AG04449 (cell line): ENCODE measurements around the gene TOB2.
"Not testable (repeated sequence)": the region's sequence is repeated elsewhere in the genome, so short reads cannot be mapped to it uniquely, and the experiment has no call there.

Experiments
- CTCF ChIA-PET: fragments of 350-600 bp; formaldehyde crosslinking; extraction: SDS; loops from one replicate; lab custom pipeline; 2021; ENCODE audit warnings: antibody characterized with exemption; lab: Yijun Ruan, JAX
- POLR2A ChIA-PET: fragments of 400-600, 350-600 bp; formaldehyde crosslinking; extraction: SDS; loops from one replicate; lab custom pipeline; 2020; ENCODE audit warnings: antibody characterized with exemption, inconsistent platforms; lab: Yijun Ruan, JAX
- DNase-seq: peaks from one replicate; pipeline ENCODE4 v3.0.0-alpha.2; 2010; ENCODE audit warnings: low read depth, low spot score
- H3K4me3 ChIP-seq: 2 replicates; pipeline ENCODE4 v1.5.1; 2011; ENCODE audit warnings: low read depth, mild to moderate bottlenecking, control low read depth, low read length
- TF ChIP-seq, protein P1 (sequence below): IDR thresholded peaks from one replicate; pipeline ENCODE4 v1.5.1; 2011; ENCODE audit warnings: mild to moderate bottlenecking, moderate library complexity, low read length, control low read depth, inconsistent platforms; ENCODE audit not compliant: insufficient read depth; ENCODE audit errors: missing control alignments

The TOB2 gene

DNA sequence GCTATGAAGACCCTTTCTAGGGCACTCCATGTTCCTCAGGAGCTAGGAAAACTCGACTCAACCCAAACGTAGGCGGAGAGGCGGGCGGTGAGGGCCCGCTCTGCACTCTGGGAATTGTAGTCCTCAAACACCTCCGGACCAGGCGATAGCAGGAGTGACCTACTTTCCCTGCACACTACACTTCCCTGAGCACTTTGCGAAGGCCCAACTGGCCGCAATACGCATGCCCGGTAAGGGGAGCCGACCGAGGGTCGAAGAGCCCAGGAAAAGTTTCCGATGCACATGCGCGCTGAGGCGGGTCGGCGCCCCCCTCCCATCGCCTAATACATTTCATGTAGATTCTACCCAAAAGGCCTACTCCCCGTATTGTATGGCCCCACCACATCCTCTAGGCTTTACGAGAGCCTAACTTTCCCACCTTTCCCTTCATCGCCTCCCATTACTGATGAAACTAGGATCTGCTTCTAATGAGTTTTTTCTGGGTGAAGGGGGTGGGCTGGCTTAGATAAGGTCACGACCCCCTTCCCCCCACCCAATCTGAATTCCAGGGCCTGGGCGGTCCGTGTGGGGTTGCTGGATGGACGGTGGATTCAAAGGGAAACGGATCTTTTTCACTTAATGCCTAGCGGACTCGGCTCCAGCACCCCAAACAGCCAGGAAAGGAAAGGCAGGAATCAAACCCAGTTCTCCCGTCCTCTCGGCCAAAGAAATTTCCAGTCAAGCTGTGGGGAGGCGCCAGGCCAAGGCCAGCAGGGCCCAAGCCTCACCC, 2.1 kb downstream of the TOB2 start:
- TF ChIP-seq, protein P1, sequence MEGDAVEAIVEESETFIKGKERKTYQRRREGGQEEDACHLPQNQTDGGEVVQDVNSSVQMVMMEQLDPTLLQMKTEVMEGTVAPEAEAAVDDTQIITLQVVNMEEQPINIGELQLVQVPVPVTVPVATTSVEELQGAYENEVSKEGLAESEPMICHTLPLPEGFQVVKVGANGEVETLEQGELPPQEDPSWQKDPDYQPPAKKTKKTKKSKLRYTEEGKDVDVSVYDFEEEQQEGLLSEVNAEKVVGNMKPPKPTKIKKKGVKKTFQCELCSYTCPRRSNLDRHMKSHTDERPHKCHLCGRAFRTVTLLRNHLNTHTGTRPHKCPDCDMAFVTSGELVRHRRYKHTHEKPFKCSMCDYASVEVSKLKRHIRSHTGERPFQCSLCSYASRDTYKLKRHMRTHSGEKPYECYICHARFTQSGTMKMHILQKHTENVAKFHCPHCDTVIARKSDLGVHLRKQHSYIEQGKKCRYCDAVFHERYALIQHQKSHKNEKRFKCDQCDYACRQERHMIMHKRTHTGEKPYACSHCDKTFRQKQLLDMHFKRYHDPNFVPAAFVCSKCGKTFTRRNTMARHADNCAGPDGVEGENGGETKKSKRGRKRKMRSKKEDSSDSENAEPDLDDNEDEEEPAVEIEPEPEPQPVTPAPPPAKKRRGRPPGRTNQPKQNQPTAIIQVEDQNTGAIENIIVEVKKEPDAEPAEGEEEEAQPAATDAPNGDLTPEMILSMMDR = no peak
- CTCF ChIA-PET = interaction anchor here (1.2 to 2.7 kb wide), 3 partner anchors 7 to 73 kb away, joined by 4 to 17 read pairs (median 13); no protein-coding TSS in a partner anchor
- peak overlapping the region; percentile 86 for H3K4me3 ChIP-seq
- POLR2A ChIA-PET = interaction anchor here (2.6 to 4.4 kb wide), 3 partner anchors 8 to 63 kb away, joined by 13 to 50 read pairs (median 27); partner anchors contain the start of genes ACO2, PHF5A and TEF
- DNase-seq = peak; percentile 84

DNA sequence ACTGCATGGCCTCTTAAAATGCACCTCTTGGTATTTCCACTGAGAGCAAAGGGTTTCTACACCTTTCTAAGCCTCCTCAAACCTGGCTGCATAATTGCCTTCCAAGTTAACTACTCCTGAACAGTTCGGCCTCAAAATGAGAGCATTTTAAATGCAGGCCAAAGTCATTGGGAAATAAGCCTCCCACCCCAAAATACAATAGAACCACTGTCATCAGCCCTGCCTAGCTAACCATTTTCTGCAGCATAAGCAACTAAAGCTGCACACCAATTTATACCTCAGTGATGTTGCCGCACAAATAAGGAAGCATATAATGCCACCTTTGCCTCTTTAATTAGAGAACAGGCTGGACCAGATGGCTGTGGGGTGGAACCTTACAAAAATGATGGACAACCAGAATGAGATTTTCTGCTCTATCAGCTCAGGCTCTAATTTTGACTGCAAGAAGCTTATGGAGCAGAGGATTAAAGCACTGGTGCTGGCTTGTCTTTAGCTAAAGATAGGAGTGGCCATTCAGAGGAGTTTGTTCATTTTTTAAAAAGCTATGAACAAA, 4.3 kb downstream of the TOB2 start:
- no peak overlapping the region for H3K4me3 ChIP-seq
- TF ChIP-seq, protein P1 = no peak
- no peak for DNase-seq
- CTCF ChIA-PET = interaction anchor here (1.7 to 1.9 kb wide), 2 partner anchors 39 to 76 kb away, joined by 8 read pairs; no protein-coding TSS in a partner anchor
- POLR2A ChIA-PET = no interaction called here

DNA sequence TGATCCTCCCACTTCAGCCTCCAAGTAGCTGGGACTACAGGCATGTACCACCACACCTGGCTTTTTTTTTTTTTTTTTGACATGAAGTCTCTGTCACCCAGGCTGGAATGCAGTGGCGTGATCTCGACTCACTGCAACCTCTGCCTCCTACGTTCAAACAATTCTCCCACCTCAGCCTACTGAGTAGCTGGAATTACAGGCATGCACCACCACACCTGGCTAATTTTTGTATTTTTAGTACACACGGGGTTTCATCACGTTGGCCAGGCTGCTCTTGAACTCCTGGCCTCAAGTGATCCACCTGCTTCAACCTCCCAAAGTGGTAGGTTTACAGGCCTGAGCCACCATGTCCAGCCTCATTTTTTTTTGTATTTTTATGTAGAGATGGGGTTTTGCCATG, 6.1 kb downstream of the TOB2 start:
- CTCF ChIA-PET, POLR2A ChIA-PET, DNase-seq, H3K4me3 ChIP-seq: not testable (repeated sequence)

DNA sequence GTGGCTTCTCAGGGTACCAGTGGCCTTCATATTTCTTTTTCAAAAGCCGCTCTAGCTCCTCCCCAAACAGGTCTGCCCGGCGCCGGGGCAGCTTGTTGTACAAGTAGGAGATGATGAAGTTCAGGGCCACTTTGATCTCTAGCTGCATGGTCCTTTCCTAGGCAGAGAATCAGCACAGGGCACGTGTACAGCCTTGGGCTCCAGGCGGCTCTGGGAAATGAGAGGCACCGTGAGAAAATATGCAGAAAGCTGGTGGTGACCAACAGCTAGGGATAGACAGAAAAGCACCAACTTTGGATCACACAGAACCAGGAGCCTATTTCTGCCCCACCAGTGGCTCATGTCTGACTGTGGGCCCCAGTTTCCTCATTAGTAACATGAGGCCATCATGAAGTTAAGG, 9.4 kb downstream of the TOB2 start:
- TF ChIP-seq, protein P1 = no peak
- POLR2A ChIA-PET = interaction anchor here (1.2 to 2.4 kb wide), 2 partner anchors 9 to 31 kb away, joined by 3 to 13 read pairs; partner anchors contain the start of genes PHF5A and TOB2
- H3K4me3 ChIP-seq = no peak overlapping the region
- no peak for DNase-seq
- CTCF ChIA-PET = interaction anchor here (1.2 to 1.9 kb wide), 2 partner anchors 8 to 81 kb away, joined by 4 to 10 read pairs; no protein-coding TSS in a partner anchor

DNA sequence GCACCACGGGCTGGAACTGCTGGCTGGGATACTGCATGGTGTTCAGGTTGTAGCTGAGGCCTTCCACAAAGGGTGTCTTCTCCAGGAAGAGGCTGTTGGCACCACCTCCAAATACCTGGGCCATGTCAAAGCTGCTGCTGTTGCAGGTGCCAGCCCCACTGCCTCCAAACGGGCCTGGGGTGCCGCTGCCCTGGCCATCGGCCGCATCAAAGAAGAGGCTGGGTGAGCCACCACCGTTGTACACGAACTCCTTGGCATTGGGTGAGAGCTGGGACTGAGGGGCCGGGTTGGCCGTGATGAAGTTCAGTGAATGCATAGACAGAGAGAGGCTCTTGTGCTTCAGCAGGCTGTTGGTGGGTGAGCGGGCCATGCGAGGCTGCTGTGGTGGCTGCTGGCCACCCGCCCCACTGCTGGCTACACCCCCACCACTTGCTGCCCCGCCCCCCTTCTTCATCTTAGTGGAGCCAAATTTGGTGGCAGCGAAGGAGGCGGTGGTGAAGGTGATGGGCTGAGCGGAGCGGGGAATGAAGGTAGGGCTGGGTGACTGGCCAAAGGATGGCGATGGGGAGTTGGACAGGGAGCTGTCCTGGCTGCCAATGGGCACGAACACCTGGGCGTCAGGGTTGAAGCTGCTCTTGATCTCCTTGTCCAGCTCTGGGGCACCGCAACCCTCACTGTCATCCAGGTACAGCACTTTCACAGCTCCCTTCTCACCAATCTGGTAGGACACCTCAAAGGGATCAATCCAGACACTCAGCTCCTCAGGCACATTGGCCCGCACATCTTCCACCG, 10.1 kb downstream of the TOB2 start:
- TF ChIP-seq, protein P1 = no peak
- DNase-seq = no peak
- H3K4me3 ChIP-seq = no peak overlapping the region
- CTCF ChIA-PET = interaction anchor here (1.0 to 1.9 kb wide), 4 partner anchors 9 to 82 kb away, joined by 4 to 10 read pairs (median 4); no protein-coding TSS in a partner anchor
- POLR2A ChIA-PET = interaction anchor here (1.2 to 2.4 kb wide), 2 partner anchors 9 to 32 kb away, joined by 3 to 13 read pairs; partner anchors contain the start of genes PHF5A and TOB2

DNA sequence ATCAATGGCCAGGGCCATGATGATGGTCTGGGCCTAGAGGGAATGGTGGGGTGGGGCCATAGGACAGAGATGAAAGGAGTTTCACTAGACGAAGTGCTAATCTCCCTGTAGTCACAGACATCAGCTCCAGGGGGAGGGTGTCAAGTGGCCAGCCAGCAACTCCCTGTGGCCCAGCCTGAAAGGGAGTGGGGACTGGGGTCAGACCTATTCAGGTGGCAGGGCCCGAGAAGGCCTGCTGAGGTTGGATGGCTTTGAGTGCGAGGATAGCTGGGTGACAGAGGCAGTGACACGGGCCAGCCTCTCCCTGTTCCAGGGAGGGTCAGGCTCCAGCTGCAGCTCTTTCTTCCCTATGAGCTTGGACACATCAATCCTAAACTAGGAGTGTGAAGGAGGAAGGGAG, 11.0 kb downstream of the TOB2 start:
- POLR2A ChIA-PET = interaction anchor here (0.6 to 2.4 kb wide), 2 partner anchors 8 to 10 kb away, joined by 3 to 13 read pairs; partner anchors contain the start of gene TOB2
- TF ChIP-seq, protein P1 = no peak
- CTCF ChIA-PET = interaction anchor here (1.0 to 1.6 kb wide), 3 partner anchors 11 to 83 kb away, joined by 3 to 6 read pairs (median 4); partner anchors contain the start of gene TOB2
- H3K4me3 ChIP-seq = no peak overlapping the region
- no peak for DNase-seq

DNA sequence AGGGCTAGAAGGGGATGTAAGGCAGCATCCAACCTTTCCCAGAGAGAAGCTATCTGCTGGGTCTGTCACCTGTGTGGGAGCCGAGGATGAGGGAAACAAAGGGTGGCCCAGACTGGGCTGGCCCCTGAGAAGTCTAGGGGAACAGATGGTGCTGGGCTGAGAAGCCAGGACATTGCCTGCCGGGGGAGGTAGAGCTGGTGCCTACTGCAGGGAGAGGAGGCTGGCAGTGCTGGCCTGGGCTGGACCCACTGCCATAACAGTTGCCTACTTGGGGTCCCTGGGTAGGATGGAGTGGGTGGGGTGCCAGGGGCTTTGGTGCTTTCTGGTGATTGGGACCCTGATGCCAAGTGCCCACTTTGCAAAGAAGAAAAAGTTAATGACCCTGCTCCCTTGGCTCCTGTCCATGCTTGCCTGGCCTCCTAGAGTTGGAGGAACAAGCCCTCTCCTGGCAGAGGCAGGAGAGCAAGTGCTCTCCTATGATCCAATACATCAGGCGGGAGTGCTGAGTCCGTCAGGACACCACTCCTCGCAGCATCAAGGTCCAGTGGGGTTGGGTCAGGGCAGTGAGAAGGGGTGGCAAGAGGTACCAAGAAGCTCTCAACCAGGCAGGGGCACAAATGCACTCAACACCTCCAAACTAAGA, 12.1 kb downstream of the TOB2 start:
- CTCF ChIA-PET = interaction anchor here (1.0 to 1.6 kb wide), 3 partner anchors 12 to 84 kb away, joined by 3 to 6 read pairs (median 4); partner anchors contain the start of gene TOB2
- POLR2A ChIA-PET = not testable (repeated sequence)

DNA sequence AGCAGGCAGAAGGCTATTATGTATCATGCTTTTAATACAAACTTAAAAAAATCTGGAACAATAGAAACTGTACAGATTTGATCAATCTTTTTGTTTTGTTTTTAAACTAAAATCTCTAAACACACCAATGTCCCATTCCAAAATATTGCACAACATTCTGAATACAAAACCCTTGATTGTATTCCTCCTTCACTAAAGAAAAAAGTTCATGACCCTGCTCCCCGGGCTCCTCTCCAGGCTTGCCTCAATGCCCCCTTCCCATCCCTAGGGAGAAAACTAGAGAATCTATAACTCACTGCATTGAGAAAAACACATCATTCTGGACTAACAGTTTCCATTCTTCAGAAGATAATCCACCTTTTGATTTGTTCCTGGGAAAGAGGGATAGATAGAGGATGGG, 13.1 kb downstream of the TOB2 start:
- DNase-seq, CTCF ChIA-PET, POLR2A ChIA-PET, H3K4me3 ChIP-seq: not testable (repeated sequence)

More for the DNA sequence above, 12.1 kb downstream of the TOB2 start:
- not testable (repeated sequence) for DNase-seq, H3K4me3 ChIP-seq
